CMK (cell line): ENCODE results near the gene SH2D3A.
"Not testable (repeated sequence)": the region's sequence is repeated elsewhere in the genome, so short reads cannot be mapped to it uniquely, and the experiment has no call there.

ENCODE experiments used
- DNase-seq: peaks from one replicate; pipeline ENCODE4 v3.0.0-alpha.2; 2010; ENCODE audit warnings: low read depth

SH2D3A gene

DNA sequence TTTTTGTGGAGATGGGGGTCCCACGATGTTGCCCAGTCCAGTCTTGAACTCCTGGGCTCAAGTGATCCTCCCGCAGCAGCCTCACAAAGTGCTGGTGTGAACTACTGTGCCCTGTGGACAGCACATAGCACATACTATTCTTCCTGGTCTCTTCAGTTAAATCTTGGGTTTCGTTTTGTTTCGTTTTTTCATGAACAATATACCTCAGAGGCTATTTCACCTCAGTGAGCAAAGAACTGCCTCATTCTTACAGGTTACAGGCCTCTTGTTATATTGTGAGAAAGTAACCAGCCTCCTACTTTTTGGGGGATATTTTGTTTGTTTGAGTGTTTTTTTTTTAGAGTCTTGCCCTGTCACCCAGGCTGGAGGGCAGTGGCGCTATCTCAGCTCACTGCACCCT, 45.5 kb downstream of the SH2D3A start:
- no peak for DNase-seq

- no peak for DNase-seq
Observed at GRCh38 chr19:6721138-6721474, 46.1 kb downstream of the SH2D3A start.

DNA sequence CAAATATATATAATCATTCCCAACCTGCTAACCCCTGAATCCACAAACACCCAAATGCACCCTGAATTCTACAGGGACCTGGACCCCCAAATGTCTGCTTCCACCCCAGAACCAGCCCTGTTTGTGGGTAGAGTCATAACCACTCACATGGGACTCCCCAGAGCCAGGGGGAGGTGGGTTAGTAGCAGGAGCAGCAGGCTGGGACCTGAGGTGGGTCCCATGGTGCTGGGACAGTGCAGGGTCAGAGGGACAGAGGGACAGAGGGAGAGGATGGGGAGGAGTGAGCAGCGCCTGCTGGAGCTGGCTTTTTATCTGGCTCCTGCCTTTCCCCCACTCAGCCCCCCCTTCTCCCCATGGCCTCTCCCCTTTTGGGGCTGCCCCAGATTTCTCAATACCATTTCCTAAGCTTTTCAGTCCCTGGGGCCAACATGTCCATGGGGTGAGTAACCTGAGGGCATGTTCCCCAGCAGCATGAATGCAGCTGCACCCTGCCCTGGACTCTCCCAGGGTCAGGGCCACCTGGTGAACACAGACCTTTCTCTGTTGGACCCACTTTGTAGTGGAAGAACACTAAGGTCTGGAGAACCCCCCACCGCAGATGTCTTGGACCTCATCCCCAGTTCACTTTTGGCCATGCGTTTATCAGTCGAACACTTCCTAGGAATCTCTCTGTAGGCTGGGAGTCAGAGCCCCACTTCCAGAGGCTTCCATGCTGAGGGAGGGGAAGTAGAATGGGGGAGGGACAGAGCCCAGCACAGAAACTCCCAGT, 46.7 kb downstream of the SH2D3A start, which contains the start of gene C3:
TSS of gene C3 (minus strand) at position 282 of the 769 bp plus-strand sequence. CDS start at position 221, 61 bp downstream.
- no peak for DNase-seq

- DNase-seq, result no peak
Observed at GRCh38 chr19:6719992-6720368, 47.3 kb downstream of the SH2D3A start.

DNA sequence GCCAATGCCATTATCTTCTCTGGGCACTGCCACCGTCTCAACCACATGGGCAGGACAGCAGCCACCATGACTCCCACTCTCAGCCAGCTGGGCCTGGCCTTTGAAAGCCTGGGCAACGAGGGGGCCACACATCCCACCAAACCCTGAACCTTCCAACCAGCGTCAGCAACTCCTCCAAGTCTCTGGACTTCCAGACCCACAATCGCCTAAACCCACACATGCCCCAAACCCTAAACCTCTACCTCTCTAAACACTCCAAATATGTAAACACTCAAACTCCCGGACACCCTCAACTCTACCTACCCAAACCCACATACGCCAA, 47.7 kb downstream of the SH2D3A start:
- no peak for DNase-seq

GRCh38 chr19:6718741-6719539, 48.3 kb downstream of the SH2D3A start:
- peak; percentile 75 for DNase-seq

- DNase-seq, result no peak
Observed at GRCh38 chr19:6718111-6718740, 49.0 kb downstream of the SH2D3A start.

DNA sequence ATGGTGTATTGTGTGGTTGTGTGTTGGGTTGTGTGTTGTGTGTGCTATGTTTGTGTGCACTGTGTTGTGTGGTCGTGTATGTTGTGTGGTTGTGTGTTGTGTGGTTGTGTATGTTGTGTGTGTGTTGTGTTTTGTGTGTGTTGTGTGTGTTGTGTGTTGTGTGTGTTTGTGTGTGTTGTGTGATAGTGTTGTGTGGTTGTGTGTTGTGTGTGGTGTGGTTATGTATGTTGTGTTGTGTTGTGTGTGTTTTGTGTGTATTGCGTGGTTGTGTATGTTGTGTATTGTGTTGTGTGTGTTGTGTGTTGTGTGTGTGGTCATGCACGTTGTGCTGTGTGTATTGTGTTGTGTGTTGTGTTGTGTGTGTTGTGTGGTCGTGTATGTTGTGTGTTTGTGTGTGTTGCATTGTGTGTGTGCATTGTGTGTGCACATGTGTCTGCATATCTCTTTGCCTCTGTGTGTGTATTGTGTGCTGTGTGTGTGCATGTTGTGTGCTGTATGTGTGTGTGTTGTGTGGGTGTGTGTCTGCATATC, 49.7 kb downstream of the SH2D3A start:
- DNase-seq, result no peak

GRCh38 chr19:6717036-6717435, 50.2 kb downstream of the SH2D3A start:
- no peak for DNase-seq

GRCh38 chr19:6716610-6716970, 50.6 kb downstream of the SH2D3A start:
- DNase-seq, result no peak

DNA sequence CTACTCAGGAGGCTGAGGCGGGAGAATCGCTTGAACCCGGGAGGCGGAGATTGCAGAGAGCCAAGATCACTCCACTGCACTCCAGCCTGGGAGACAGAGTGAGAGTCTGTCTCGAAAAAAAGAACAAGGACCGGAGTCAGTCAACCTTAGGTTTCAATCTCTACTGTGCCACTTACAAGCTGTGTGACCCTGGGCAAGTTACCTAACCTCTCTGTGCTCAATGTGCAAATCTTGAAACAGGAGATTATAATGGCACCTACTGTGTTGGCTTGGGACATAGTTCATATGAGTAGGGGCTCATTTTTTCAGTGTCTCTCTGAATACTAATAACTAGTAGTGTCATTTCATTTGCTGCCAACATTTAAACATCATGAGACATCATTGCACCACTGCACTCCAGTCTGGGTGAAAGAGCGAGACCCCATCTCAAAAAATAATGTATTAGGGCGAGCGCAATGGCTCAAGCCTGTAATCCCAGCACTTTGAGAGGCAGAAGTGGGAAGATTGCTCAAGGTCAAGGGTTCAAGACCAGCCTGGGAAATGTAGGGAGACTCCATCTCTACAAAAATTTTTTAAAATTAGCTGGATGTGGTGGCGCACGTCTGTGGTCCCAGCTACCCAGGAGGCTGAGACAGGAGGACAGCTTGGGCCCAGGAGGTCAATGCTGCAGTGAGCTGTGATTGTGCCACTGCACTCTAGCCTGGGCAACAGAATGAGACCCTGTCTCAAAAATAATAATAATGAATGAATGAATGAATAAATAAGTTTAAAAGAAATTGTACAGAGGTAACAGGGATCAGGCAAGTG, 52.3 kb downstream of the SH2D3A start:
- DNase-seq, result no peak

DNA sequence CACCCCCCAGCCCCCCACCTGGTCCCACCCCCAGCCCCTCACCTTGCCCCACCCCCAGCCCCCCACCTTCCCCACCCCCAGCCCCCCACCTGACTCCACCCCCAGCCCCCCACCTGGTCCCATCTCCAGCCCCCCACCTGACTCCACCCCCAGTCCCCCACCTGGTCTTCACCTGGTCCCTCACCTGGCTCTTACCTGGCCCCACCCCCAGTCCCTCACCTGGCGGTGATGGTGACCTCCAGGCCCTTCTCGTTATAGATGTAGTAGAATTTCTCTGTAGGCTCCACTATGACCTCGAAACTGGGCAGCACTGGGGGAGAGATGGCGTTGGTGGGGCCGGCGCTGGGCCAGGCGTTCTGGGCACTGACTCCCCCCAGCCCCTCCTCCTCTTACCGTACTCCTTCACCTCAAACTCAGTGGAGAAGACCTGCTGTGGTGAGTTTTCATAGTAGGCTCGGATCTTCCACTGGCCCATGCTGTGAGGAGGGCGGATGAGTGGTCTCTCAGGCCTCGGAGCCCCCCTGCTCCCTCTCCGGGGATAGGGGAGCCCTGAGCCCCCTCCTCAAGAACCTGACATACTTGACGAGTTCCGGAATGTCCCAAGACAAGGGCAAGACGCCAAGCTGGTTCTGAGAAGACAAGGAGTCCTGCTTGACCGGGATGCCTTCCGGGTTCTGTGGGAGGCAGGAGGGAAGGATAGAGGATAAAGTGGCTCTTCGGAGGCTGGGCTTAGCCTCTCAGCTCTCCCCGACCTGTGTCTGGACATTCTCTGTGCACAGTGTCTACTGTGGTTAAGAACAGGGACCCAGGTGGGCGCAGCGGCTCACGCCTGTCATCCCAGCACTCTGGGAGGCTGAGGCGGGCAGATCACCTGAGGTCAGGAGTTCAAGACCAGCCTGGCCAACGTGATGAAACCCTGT, 53.2 kb downstream of the SH2D3A start:
- DNase-seq, result no peak

DNA sequence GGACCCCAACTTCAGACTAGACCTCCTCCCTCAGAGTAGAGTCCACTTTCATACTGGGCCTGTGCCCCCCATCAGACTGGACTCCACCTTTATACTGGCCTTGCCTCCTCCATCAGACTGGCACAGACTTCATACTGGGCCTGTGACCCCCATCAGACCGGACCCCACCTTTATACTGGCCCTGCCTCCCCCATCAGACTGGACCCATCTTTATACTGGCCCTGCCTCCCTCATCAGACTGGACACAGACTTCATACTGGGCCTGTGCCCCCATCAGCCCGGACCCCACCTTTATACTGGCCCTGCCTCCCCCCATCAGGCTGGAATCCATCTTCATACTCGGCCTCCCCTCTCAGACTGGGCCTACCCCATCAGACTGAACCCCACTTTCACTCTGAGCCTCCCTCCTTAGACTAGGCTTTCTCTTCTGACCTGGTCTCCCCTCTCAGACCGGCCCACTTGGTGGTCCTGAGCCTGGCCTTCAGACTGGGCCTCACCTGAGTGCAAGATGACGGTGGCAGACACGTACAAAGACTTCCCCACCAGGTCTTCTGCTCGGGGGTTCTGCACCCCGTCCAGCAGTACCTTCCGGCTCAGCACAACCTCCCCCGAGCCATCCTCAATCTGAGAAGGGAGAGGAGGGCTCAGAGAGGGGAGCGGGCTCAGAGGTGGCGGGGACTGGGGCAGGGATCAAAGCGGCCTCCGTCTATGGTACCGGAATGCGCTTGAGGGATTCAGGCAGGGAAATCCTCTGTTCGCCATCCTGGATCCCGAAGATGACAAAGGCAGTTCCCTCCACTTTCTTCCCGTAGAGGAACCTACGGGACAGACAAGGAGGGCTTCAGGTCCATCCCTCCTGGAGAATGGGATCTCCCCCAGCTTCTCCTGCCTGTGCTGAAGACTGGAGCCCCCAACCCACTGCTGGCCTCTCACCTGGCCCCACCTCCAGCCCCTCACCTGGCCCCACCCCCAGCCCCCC, 54.3 kb downstream of the SH2D3A start:
- no peak for DNase-seq

DNA sequence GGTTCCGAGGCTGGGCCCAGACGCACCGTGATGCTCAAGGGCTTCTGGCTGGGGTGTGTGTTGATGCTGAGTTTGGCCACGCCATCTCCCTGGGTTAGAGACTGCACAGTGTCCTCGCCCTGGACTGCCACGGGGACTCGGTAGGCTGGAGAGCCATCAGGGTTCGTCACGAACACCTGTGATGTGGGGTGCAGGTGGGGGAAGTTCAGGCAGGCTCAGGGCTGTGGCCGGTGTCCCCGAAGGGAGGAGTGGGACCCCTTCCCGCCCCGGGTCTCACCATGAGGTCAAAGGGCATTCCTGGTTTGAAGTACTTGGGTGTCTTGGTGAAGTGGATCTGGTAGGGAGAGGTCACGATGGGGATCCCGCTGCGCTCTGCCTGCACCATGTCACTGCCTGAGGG, 55.0 kb downstream of the SH2D3A start:
- DNase-seq, result no peak

GRCh38 chr19:6711605-6712004, 55.6 kb downstream of the SH2D3A start:
- DNase-seq, result no peak

GRCh38 chr19:6711078-6711361, 56.2 kb downstream of the SH2D3A start:
- DNase-seq, result no peak

GRCh38 chr19:6710273-6711077, 56.8 kb downstream of the SH2D3A start:
- no peak for DNase-seq

DNA sequence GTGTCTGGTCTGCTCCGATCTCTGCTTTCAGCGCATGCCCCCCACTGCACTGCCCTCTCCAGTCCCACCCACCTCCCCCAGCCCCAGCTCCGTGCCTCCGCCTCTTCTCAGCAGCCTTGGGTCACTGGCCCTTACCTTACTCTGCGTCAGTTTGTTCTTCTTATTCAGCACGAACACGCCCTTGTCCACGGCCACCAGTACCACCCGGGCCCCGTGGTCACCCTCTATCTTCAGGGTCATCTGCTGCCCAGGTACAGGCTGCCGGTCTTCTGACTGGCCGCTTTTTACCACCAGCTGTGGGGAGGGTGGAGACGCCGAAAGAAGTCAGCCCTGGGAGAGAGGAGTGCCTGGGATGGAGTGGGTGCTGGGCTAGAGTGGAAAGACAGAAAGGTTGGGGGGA, 57.7 kb downstream of the SH2D3A start:
- no peak for DNase-seq

DNA sequence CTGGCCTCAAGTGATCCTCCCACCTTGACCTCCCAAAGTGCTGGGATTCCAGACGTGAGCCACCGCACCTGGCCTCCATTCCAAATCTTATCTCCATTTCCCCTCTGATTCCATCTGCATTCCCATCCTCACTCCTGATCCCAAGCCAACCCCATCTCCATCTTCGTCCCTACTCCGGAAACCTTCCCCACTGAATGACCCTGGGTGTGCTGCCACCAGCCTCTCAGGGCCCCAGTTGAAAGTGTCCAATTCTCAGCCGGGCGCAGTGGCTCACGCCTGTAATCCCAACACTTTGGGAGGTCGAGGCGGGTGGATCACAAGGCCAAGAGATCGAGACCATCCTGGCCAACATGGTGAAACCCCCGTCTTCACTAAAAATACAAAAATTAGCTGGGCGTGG, 58.3 kb downstream of the SH2D3A start:
- not testable (repeated sequence) for DNase-seq
